GM19455 (cell line): ENCODE data around the gene ARAP1.

Source experiments
- ATAC-seq: cut with Tn5 transposase; IDR thresholded peaks from one replicate; pipeline ENCODE4 v1.9.1; 2021; ENCODE audit not compliant: unreplicated experiment

ARAP1 gene

DNA sequence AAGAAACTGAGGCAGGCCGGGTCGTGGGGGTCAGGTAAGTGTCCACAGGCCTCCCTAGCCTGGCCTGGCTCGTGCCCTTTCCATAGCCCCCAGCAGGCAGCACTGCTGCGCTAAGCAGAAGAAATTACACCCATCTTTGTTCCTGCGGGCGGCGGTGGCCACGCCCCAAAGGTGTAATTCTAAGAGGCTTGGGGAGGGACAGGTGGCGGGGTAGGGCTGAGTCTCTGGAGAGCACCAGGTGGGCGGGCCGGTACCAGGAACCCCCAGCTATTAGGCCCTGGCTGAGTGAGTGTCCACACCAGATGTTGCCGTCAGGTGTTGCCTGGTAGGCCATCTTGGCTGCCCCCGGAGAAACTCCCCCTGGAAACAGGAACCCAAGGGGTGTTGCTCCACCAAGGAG lies 12.3 kb upstream of the ARAP1 start:
- ATAC-seq = no peak

GRCh38 chr11:72763823-72764222 lies 11.6 kb upstream of the ARAP1 start:
- ATAC-seq = no peak

- no peak for ATAC-seq
These were observed 10.6 kb upstream of the ARAP1 start for GRCh38 chr11:72762641-72763304.

- no peak for ATAC-seq
These were observed 8.6 kb upstream of the ARAP1 start for GRCh38 chr11:72760539-72761405.

- no peak for ATAC-seq
These were observed 7.3 kb upstream of the ARAP1 start for GRCh38 chr11:72759468-72759985.

DNA sequence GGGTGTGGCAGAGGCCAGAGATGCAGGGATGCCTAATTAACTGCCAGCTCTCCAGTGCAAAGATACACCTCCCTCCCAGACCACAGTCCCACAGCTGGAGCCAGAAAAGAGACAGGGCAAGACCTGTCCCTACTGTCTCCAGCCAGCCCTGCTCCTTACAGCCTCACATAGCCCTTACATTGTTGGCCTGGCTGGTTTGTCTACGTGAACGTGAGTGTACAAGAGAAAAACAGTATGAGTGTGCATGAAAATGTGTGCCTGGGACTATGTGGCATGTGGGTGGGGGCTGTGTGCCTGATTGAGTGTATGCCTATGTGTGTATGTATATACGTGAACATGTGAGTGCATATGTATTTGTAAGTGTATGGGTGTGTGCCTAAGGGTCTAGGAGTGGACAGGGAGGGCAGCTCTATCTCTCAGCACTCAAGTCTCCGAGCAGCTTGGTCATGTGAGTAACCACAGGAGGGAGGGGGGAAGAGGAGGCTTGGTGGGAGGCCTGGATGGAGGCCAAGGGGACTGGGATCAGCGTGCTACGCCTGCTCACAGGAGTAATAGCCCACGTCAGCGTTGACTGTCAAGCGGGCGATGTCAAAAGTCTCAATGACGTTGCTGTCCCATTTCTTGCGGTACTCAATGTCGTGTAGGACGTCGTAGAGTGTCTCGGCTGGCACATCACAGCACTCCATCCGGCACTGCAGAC lies 6.6 kb upstream of the ARAP1 start:
- no peak for ATAC-seq

GRCh38 chr11:72758304-72758689 lies 6.1 kb upstream of the ARAP1 start:
- no peak for ATAC-seq

GRCh38 chr11:72755713-72756285 lies 3.6 kb upstream of the ARAP1 start:
- ATAC-seq = no peak

- ATAC-seq = no peak
These were observed 2.4 kb upstream of the ARAP1 start for GRCh38 chr11:72754544-72755155.

DNA sequence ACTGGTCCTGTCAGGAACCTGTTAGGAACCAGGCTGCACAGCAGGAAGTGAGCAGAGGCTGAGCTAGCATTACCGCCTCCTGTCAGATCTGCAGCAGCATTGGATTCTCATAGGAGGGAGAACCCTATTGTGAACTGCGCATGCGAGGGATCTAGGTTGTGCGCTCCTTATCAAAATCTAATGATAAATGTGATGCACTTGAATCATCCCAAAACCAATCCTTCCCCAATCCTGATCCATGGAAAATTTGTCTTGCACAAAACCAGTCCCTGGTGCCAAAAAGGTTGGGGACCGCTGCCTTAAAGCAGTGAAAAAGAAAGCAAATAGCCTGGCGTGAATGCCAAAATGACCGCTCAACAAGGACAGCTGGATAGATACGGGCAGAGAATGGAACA lies 1.9 kb upstream of the ARAP1 start:
- ATAC-seq = no peak

DNA sequence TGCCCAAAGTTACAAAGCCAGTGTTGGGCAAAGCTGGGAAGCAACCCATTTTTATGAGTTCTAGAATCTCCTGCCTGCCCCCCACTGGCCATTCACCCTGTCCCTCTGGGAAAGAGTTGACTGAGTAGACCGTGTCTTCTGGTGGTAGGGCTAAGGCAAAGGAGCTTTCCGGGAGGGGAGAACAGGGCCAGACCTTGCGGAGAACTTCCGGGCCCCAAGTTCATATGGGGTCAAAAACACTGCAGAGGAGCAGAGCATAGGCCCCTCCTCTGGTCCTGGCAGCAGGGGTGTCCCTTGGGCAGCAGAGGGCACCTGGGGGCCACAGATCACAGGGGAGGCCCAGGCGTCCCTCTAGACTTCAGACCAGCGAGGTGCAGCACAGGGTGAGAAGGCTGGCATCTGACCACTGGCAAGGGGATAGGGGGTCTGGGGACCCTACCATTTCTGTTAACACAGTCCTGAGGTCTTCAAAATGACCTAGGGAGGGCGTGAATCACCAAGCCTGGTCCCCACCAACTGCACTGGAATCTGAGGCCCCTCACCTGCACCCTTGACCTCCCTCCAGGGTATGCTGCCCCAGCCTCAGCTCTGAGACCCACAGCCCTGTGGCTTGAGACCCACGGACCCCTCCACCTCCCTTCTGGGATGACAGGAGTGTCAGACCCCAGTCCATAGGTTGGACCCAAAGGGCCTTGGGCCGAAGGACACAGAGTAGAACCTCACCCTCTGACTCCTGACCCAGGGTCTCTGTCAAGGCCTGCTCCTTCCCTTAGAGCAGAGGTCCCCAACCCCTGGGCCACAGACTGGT lies 1.3 kb upstream of the ARAP1 start:
- no peak for ATAC-seq

GRCh38 chr11:72751116-72752087 lies 806 bp downstream of the ARAP1 start:
- no peak for ATAC-seq

- ATAC-seq = no peak
These were observed 1.6 kb downstream of the ARAP1 start for GRCh38 chr11:72750556-72751115.

DNA sequence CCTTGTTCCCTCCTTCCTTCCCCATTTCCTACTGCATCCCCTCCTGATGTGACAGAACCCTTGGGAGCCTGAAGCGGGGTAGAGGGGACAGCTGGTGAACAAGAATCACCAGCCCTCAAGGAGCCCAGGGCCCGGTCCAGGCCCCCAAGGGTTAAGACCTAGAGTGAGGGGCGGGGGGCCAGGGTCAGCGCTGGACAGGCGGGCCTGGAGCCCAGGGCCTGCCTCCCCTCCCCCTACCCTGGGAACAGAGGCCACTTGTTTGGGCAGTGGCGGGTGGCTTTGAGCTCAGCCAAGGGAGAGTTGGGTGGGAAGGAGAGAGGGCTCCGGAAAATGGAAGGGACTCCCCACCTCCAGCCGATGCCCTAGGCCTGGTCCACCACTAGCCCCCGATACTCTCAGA lies 2.1 kb downstream of the ARAP1 start:
- ATAC-seq = no peak

DNA sequence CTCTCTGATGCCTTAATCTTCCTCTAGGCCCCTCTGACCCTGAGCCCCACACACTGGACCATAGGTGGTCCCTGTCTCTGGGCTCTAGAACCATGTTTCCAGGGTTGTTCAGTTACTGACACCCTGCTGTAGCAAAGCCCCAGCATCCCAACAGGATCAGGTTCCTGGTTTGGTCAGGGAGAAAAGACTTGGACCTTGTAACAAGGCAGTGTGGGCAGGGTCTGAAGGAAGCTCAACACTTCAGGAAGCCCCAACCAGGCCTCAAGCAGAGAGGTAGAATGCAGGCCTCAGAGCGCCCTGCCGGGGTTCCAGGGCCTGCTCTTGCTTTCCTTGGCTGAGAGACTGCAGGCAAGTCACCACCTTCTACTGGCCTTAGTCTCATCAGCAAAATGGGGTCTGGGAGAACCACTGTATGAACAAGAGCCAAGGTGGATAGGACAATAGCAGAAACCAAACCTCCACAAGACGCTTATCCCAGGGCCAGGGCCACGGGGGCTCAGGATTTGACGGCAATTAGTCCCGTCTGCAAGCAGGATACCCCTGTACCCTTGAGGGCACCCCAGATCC lies 4.8 kb downstream of the ARAP1 start:
- ATAC-seq = no peak

GRCh38 chr11:72746821-72747220 lies 5.4 kb downstream of the ARAP1 start:
- ATAC-seq = no peak

GRCh38 chr11:72745925-72746550 lies 6.2 kb downstream of the ARAP1 start:
- no peak for ATAC-seq

DNA sequence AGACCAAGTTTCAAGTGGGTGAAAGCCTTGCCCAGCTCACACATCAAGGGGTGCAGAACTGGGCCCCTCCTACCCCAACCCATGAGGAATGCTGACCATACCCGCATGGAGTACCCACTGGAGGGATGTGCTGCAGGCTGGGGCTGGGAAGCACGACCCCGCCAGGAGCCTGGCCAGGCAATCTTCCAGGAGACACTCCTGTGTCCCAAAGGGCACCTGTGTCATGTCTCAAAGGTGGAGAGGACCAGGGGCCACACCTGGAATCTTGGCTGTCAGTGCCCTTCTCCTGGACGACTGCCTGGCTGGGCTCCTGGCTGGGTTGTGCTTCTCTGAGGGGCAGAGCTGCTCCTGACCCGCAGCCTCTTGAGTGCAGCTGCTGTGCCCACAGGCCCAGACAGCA lies 6.7 kb downstream of the ARAP1 start:
- no peak for ATAC-seq
